ENCODE data around the gene ZNF579. TPM values are rescaled to one million over a fixed set of nuclear protein-coding genes. Genes with fewer than 3 reads are reported as not detected.

ZNF579 gene
- total RNA-seq, 4 donors from 2014 or later, result 4.2 to 5.1 (median 4.6) TPM

DNA sequence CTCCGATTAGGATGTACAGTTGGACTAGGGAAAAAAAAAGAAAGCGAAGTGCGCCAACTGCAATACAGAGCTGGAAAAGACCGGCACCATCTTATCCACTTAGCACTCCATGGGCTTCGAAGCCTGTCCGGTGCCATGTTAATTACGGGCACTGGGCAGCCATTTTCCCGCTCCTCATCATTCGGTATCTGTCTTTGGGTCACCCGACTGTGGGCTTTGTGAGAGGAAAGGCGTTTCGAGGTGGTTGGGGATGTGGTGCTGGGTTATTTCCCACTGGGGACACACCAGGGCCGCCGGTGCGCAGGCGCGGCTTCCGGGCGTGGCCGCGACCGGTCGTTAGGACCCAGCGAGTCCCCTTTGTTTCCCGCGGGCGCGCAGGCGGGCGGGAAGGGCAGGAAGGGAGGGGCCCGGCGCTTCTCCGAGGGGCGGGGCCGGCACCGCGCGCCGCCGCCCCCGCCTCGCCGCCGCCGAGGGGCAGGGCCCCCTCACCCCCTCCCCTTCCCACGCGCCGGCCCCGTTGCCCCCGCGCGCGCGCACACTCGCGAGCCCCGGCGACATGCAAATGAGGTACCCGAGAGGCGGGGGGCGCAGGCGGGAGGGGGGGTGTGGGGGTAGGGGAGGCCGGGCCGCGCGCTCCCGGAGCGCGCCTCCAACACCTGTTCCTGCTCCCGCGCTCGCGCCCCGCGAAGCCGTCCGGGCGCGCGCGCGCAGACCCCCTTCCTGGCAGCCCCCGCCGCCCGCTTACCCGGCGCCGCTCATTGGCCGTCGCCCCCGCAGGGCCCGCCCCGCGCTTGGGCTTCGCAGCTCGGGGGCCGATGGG lies 19.4 kb upstream of the ZNF579 start, which contains the start of gene ZNF524:
ZNF524 (plus strand) TSS at position 447 of the 820 bp plus-strand sequence. CDS start 1,825 bp downstream, outside the sequence.
- peak within 1 kb of the TSS; percentile 67 for H3K4me3 ChIP-seq (ENCODE audit: low read depth, poor library complexity, severe bottlenecking)
- peak; percentile 85 to 96 for DNase-seq (ENCODE audit: low spot score in 2 of 2)
- 0% methylated on average over 46 to 51 of the region's 97 CpGs for WGBS, 2 donors
- TF ChIP-seq, protein P1, sequence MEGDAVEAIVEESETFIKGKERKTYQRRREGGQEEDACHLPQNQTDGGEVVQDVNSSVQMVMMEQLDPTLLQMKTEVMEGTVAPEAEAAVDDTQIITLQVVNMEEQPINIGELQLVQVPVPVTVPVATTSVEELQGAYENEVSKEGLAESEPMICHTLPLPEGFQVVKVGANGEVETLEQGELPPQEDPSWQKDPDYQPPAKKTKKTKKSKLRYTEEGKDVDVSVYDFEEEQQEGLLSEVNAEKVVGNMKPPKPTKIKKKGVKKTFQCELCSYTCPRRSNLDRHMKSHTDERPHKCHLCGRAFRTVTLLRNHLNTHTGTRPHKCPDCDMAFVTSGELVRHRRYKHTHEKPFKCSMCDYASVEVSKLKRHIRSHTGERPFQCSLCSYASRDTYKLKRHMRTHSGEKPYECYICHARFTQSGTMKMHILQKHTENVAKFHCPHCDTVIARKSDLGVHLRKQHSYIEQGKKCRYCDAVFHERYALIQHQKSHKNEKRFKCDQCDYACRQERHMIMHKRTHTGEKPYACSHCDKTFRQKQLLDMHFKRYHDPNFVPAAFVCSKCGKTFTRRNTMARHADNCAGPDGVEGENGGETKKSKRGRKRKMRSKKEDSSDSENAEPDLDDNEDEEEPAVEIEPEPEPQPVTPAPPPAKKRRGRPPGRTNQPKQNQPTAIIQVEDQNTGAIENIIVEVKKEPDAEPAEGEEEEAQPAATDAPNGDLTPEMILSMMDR (IDR thresholded peaks at IDR 0.05), result no peak
- TF ChIP-seq POLR2A (IDR thresholded peaks at IDR 0.05), result no peak
- intact Hi-C loops (cut with DNase I; ENCODE audit: low total_unique reads), result no loop called here

DNA sequence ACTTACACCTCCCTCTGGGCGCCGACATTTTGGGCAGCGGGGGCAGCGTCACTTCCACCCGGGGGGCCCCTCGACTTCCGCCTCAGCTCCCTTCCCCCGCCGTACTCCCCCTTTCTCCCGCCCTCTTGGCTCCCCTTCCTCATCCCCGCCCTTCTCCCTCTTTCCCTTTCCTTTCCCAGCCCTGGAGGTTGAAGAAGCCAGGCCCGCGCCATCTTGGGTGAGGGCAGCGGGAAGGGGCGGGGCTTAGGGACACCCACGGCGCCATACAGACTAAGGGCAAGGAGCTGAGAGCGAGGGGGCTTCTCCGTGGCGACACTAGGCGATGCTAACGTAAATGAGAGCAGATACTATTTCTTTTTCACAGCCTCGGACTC lies 18.8 kb upstream of the ZNF579 start, which contains the start of gene FIZ1:
FIZ1 (minus strand) TSS at position 50 of the 374 bp plus-strand sequence. CDS start 1,652 bp downstream, outside the sequence.
- H3K4me3 ChIP-seq (ENCODE audit: low read depth, poor library complexity, severe bottlenecking), result peak within 1 kb of the TSS; percentile 67
- DNase-seq (ENCODE audit: low spot score in 2 of 2), result peak; percentile 98 to 100
- no peak for TF ChIP-seq POLR2A (IDR thresholded peaks at IDR 0.05)
- TF ChIP-seq, protein P1 (IDR thresholded peaks at IDR 0.05), result no peak
- WGBS, 2 donors, result 0 to 1% methylated on average over 23 of the region's 23 CpGs
- intact Hi-C loops (cut with DNase I; ENCODE audit: low total_unique reads), result no loop called here

DNA sequence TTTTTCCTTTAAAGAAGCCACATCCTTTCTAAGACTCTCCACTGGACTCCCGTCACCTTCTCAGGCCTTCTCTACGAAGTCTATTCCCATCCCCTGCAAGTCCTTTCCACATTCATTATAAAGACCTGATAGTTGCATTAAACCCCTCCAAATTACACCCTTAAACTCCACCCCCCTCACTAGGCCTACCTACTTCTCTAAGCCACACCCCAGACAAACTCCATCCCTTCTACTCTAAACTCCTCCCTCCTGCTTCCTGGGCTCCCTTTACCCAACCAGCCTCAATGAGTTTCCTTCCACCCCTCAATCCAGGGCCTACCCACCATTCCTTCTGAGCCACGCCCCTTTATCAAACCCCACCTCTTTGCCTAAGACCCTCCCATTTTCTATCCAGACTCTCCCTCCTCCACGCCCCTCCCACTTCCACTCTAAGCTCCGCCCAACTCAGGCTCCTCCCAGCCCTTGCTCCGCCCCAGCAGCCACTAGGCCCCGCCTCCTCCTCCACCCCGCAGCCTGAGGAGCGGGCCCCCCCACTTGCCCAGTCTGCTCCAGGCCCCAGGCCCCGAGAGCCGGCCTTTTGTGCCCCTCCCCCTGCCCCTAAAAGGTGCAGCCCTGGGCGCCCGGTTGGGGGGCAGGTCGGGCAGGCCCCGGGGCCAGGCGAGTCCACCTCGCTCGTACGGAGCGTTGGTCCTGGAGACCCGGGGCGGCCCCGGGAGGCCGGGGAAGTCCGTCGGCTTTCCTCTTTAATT lies 18.2 kb upstream of the ZNF579 start:
- DNase-seq (ENCODE audit: low spot score in 2 of 2), result peak; percentile 91 to 98
- intact Hi-C loops (cut with DNase I; ENCODE audit: low total_unique reads), result no loop called here
- TF ChIP-seq, protein P1 (IDR thresholded peaks at IDR 0.05), result no peak
- TF ChIP-seq POLR2A (IDR thresholded peaks at IDR 0.05), result no peak
- WGBS, 2 donors, result 6 to 8% methylated on average over 23 to 25 of the region's 26 CpGs
- peak overlapping the region; percentile 35 for H3K4me3 ChIP-seq (ENCODE audit: low read depth, poor library complexity, severe bottlenecking)

DNA sequence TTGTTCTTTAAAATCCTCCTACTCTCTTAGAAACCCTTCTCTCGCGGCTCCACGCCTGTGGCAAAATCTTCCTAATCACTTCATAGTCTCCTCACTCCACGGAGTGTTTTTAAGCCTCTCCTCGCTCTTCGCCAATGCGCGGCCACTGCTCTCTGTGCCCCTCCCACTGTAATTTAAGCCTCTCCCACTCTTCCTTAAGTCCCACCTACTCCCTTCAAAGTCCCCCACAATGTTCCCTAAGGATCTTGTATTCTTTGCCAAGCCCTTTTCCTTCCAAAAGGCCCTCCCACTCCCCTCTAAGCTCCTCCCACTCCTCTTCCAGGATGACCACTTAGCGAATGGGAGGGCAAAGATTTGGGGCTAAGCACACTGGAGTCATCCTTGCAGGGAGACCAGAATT lies 17.4 kb upstream of the ZNF579 start:
- DNase-seq (ENCODE audit: low spot score in 2 of 2), result no peak
- H3K4me3 ChIP-seq (ENCODE audit: low read depth, poor library complexity, severe bottlenecking), result no peak overlapping the region
- intact Hi-C loops (cut with DNase I; ENCODE audit: low total_unique reads), result no loop called here
- TF ChIP-seq, protein P1 (IDR thresholded peaks at IDR 0.05), result no peak
- TF ChIP-seq POLR2A (IDR thresholded peaks at IDR 0.05), result no peak
- 83 to 84% methylated on average over 9 of the region's 9 CpGs for WGBS, 2 donors

DNA sequence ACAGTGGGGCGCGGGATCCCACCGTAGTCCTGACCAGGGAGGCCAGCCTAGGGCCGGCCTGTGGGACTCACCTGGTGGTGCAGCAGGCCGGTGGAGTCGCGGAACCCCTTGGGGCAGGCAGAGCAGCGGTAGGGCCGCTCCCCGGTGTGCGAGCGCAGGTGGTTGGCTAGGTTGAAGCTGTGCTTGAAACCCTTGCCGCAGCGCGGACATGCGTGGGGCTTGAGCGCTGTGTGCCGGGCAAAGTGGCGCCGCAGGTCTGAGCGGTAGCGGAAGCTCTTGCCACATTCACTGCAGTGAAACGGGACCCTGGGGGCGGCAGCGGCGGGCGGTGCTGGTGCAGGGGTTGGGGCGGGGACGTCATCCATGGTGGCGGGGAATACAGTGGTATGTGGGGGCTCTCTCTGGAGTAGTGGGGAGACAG lies 16.9 kb upstream of the ZNF579 start:
- DNase-seq (ENCODE audit: low spot score in 2 of 2), result no peak
- WGBS, 2 donors, result 95 to 97% methylated on average over 30 of the region's 30 CpGs

More for the DNA sequence above, 16.9 kb upstream of the ZNF579 start:
- intact Hi-C loops (cut with DNase I; ENCODE audit: low total_unique reads), result no loop called here
- no peak overlapping the region for H3K4me3 ChIP-seq (ENCODE audit: low read depth, poor library complexity, severe bottlenecking)
- TF ChIP-seq, protein P1 (IDR thresholded peaks at IDR 0.05), result no peak
- no peak for TF ChIP-seq POLR2A (IDR thresholded peaks at IDR 0.05)
